ENCODE data around the gene LRCH1. TPM values are rescaled to one million over a fixed set of nuclear protein-coding genes. Genes with fewer than 3 reads are reported as not detected.

LRCH1 gene
- total RNA-seq, 2 experiments from 2014 or later, result 17.4 to 18.2 TPM

DNA sequence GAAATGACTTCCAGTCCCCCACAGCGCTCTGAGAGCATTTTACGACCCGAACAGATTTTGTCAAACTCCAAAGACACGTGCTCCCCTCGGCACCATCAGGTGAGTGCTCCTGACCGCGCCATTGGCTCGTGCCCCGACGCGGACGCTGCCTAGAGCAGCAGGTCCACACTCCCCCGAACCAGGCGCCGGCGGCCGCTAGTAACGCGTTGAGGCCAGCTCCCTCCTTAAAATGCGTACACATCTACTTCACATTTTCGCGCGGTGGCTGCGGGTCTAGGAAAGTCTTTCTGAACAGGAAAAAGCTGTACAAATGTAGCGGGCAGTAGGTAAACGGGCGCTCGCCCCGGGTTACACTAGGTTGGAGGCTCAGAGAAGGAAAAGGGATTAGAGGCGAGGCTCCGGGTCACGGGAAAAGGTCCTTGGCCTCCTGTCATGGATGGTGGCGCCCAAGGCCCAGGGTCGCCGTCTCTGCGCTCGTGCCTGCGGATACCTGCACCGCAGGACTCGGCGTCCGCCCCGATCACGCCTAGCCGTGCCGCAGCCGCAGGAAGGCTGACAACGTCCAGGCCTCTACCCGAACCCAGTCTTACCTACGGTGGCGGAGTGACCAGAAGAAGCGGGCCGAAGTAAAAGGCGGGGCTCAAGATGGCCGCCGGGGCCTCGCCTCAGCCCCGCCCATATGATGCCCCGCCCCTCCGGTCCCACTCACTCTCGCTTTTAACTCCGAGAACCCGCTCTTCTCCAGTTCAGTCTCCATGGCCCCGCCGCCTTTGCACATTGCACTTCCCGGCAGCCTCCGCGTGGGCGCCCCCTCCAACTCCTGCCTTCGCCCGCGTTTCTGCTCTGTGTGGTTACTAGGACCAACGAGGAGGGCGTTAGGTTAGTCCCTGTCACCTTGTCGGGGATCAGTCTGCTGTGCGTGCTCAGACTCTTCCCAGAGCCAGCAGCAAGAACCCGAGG is 243.8 kb downstream of the LRCH1 start, which contains the start of gene ESD:
ESD (minus strand) TSS at position 647 of the 960 bp plus-strand sequence. CDS start 5,748 bp downstream, outside the sequence.
- Mint-ChIP-seq H3K27ac (peak within 1 kb of the TSS; percentile 97), H3K4me3 (peak within 1 kb of the TSS; percentile 87), H3K36me3 (ENCODE audit: low read depth) (peaks cover 15% of the 10 kb centered on the region), H3K4me1 (peaks cover 42% of the 10 kb centered on the region), H3K9me3 (no peaks in the 10 kb centered on the region), H3K27me3 (no peaks in the 10 kb centered on the region)
- ChIA-PET CTCF (interaction anchor here (0.9 to 1.2 kb wide), 2 partner anchors 12 to 34 kb away, joined by 3 read pairs; no protein-coding TSS in a partner anchor), POLR2A (no interaction called here)
- peak; percentile 92 for DNase-seq

- no peak for DNase-seq
- CTCF ChIA-PET, result interaction anchor here (0.9 kb wide), 1 partner anchor 35 kb away, joined by 3 read pairs; no protein-coding TSS in a partner anchor
Measured at GRCh38 chr13:46797501-46798237, 244.7 kb downstream of the LRCH1 start.

GRCh38 chr13:46799139-46799538 is 246.2 kb downstream of the LRCH1 start:
- H3K27me3 Mint-ChIP-seq, result no peaks in the 10 kb centered on the region
- peaks cover 9% of the 10 kb centered on the region for H3K36me3 Mint-ChIP-seq (ENCODE audit: low read depth)
- DNase-seq, result no peak
- peaks cover 32% of the 10 kb centered on the region for H3K4me1 Mint-ChIP-seq
- H3K9me3 Mint-ChIP-seq, result no peaks in the 10 kb centered on the region
- ChIA-PET CTCF (interaction anchor here (0.5 kb wide), 1 partner anchor 404 kb away, joined by 3 read pairs; no protein-coding TSS in a partner anchor), POLR2A (no interaction called here)
- H3K27ac Mint-ChIP-seq, result no peak overlapping the region
- no peak overlapping the region for H3K4me3 Mint-ChIP-seq

More at GRCh38 chr13:46797501-46798237, 244.7 kb downstream of the LRCH1 start:
- peaks cover 42% of the 10 kb centered on the region for H3K4me1 Mint-ChIP-seq
- no peaks in the 10 kb centered on the region for H3K9me3 Mint-ChIP-seq
- H3K4me3 Mint-ChIP-seq, result peak overlapping the region; percentile 87
- POLR2A ChIA-PET, result no interaction called here
- H3K27ac Mint-ChIP-seq, result peak overlapping the region; percentile 97
- peaks cover 15% of the 10 kb centered on the region for H3K36me3 Mint-ChIP-seq (ENCODE audit: low read depth)
- no peaks in the 10 kb centered on the region for H3K27me3 Mint-ChIP-seq

GRCh38 chr13:46801858-46802257 is 248.9 kb downstream of the LRCH1 start:
- Mint-ChIP-seq H3K4me1 (peaks cover 10% of the 10 kb centered on the region), H3K36me3 (ENCODE audit: low read depth) (no peaks in the 10 kb centered on the region), H3K27ac (no peak overlapping the region), H3K9me3 (peaks cover 2% of the 10 kb centered on the region), H3K4me3 (no peak overlapping the region), H3K27me3 (peaks cover 3% of the 10 kb centered on the region)
- POLR2A ChIA-PET, result no interaction called here
- no peak for DNase-seq
- CTCF ChIA-PET, result interaction anchor here (0.6 kb wide), 1 partner anchor 352 kb away, joined by 3 read pairs; no protein-coding TSS in a partner anchor

Other genes starting within 250 kb of the LRCH1 start
- not detected for gene RUBCNL, start 165.9 kb upstream of the LRCH1 start, total RNA-seq
- gene ESD, start 244.0 kb downstream of the LRCH1 start, total RNA-seq, result 100 to 1,000 TPM in 1 of 2 experiments, 10 to 100 TPM in 1; 94.7 to 109 TPM